AML-193 (cell line): Measurements from ENCODE around the gene PDE4D.
A peak's percentile ranks its signal among the peaks of the same experiment; 100 is the strongest.

ENCODE experiments used
- DNase-seq, 2 experiments: peaks; one replicate each; lab custom pipeline; 2025; lab: John Stamatoyannopoulos, UW

Gene PDE4D

GRCh38 chr5:59206132-59206581, 687.4 kb downstream of the PDE4D start:
- no peak for DNase-seq

GRCh38 chr5:59204114-59204897, 689.2 kb downstream of the PDE4D start:
- DNase-seq = no peak

- no peak for DNase-seq
These were observed 693.7 kb downstream of the PDE4D start for GRCh38 chr5:59199868-59200267.

- DNase-seq = no peak
These were observed 694.7 kb downstream of the PDE4D start for GRCh38 chr5:59198832-59199231.

GRCh38 chr5:59198365-59198764, 695.2 kb downstream of the PDE4D start:
- no peak for DNase-seq

GRCh38 chr5:59197911-59198310, 695.6 kb downstream of the PDE4D start:
- DNase-seq = no peak

GRCh38 chr5:59193616-59194319, 699.8 kb downstream of the PDE4D start:
- DNase-seq = no peak

- DNase-seq = no peak
These were observed 702.8 kb downstream of the PDE4D start for GRCh38 chr5:59190746-59191145.

- no peak for DNase-seq
These were observed 703.9 kb downstream of the PDE4D start for GRCh38 chr5:59189472-59190244.

- DNase-seq = peak; percentile 66 to 71
These were observed 704.9 kb downstream of the PDE4D start for GRCh38 chr5:59188419-59189225.

GRCh38 chr5:59187857-59188256, 705.7 kb downstream of the PDE4D start:
- DNase-seq = no peak

- DNase-seq = no peak
These were observed 706.9 kb downstream of the PDE4D start for GRCh38 chr5:59186623-59187022.

- no peak for DNase-seq
These were observed 707.7 kb downstream of the PDE4D start for GRCh38 chr5:59185757-59186385.

GRCh38 chr5:59184769-59185168, 708.8 kb downstream of the PDE4D start:
- no peak for DNase-seq

- no peak for DNase-seq
These were observed 710.8 kb downstream of the PDE4D start for GRCh38 chr5:59182760-59183159.

- no peak for DNase-seq
These were observed 713.0 kb downstream of the PDE4D start for GRCh38 chr5:59180515-59180914.

GRCh38 chr5:59179704-59180103, 713.8 kb downstream of the PDE4D start:
- no peak for DNase-seq

- no peak for DNase-seq
These were observed 715.0 kb downstream of the PDE4D start for GRCh38 chr5:59178482-59178881.

- DNase-seq = no peak
These were observed 715.5 kb downstream of the PDE4D start for GRCh38 chr5:59178071-59178470.

- no peak for DNase-seq
These were observed 715.9 kb downstream of the PDE4D start for GRCh38 chr5:59177644-59178043.

- peak; percentile 57 to 59 for DNase-seq
These were observed 719.2 kb downstream of the PDE4D start for GRCh38 chr5:59174248-59174844.
